Measurements from ENCODE around the gene UNC5C.

- TF ChIP-seq CTCF (IDR thresholded peaks at IDR 0.05): no peak
- no peak for TF ChIP-seq POLR2AphosphoS5 (IDR thresholded peaks at IDR 0.05)
- TF ChIP-seq POLR2A (IDR thresholded peaks at IDR 0.05): no peak
- TF ChIP-seq EP300 (IDR thresholded peaks at IDR 0.05): no peak
These were observed 20.3 kb downstream of the UNC5C start for GRCh38 chr4:95528388-95528948.
